ENCODE measurements around the gene NPHP4.

NPHP4 gene

GRCh38 chr1:5970610-5971273, 21.5 kb downstream of the NPHP4 start:
- DNase-seq (ENCODE audit: low spot score): no peak

GRCh38 chr1:5969168-5969567, 23.1 kb downstream of the NPHP4 start:
- no peak for DNase-seq (ENCODE audit: low spot score)

GRCh38 chr1:5968161-5968736, 24.0 kb downstream of the NPHP4 start:
- no peak for DNase-seq (ENCODE audit: low spot score)

- no peak for DNase-seq (ENCODE audit: low spot score)
Observed at GRCh38 chr1:5967351-5968160, 24.7 kb downstream of the NPHP4 start.

- no peak for DNase-seq (ENCODE audit: low spot score)
Observed at GRCh38 chr1:5966543-5967205, 25.6 kb downstream of the NPHP4 start.

- DNase-seq (ENCODE audit: low spot score): no peak
Observed at GRCh38 chr1:5965586-5966131, 26.6 kb downstream of the NPHP4 start.

- DNase-seq (ENCODE audit: low spot score): no peak
Observed at GRCh38 chr1:5962265-5963105, 29.7 kb downstream of the NPHP4 start.

- no peak for DNase-seq (ENCODE audit: low spot score)
Observed at GRCh38 chr1:5961601-5962000, 30.6 kb downstream of the NPHP4 start.

GRCh38 chr1:5960336-5960735, 31.9 kb downstream of the NPHP4 start:
- DNase-seq (ENCODE audit: low spot score): no peak

- no peak for DNase-seq (ENCODE audit: low spot score)
Observed at GRCh38 chr1:5959667-5960230, 32.5 kb downstream of the NPHP4 start.

- no peak for DNase-seq (ENCODE audit: low spot score)
Observed at GRCh38 chr1:5959087-5959486, 33.1 kb downstream of the NPHP4 start.

GRCh38 chr1:5956022-5956830, 36.0 kb downstream of the NPHP4 start:
- DNase-seq (ENCODE audit: low spot score): no peak

GRCh38 chr1:5955479-5955977, 36.7 kb downstream of the NPHP4 start:
- DNase-seq (ENCODE audit: low spot score): no peak

- no peak for DNase-seq (ENCODE audit: low spot score)
Observed at GRCh38 chr1:5954964-5955363, 37.3 kb downstream of the NPHP4 start.

GRCh38 chr1:5953386-5953785, 38.8 kb downstream of the NPHP4 start:
- DNase-seq (ENCODE audit: low spot score): no peak

- DNase-seq (ENCODE audit: low spot score): no peak
Observed at GRCh38 chr1:5951846-5952410, 40.3 kb downstream of the NPHP4 start.

- DNase-seq (ENCODE audit: low spot score): no peak
Observed at GRCh38 chr1:5950994-5951785, 41.0 kb downstream of the NPHP4 start.

GRCh38 chr1:5950201-5950895, 41.9 kb downstream of the NPHP4 start:
- DNase-seq (ENCODE audit: low spot score): no peak

All from COLO829 (cell line).